CD4-positive, alpha-beta T cell treated with Interleukin-4 for 1 hour (primary cell): ENCODE data around the gene RNFT2.

Experiments
- DNase-seq, 2 donors: peaks; one replicate each; pipeline ENCODE4 v3.0.0-alpha.2; 2020 to 2022

RNFT2 gene

DNA sequence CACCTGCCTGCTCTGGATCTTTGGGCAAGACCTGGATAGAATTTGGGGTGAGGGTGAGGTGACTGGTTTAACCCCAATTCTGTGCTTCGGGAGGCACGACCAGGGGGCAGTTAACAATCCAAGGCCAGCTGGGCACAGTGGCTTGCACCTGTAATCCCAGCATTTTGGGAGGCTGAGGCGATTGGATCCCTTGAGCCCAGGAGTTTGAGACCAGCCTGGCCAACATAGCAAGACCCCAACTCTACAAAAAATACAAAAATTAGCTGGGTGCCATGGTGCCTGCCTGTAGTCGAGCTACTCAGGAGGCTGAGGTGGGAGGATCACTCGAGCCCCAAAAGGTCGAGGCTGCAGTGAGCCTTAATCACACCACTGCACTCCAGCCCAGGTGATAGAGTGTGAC lies 105.0 kb downstream of the RNFT2 start:
- DNase-seq, result no peak

- no peak for DNase-seq
These were observed 111.1 kb downstream of the RNFT2 start for GRCh38 chr12:116849216-116849615.

- no peak for DNase-seq
These were observed 114.2 kb downstream of the RNFT2 start for GRCh38 chr12:116852303-116852702.

- no peak for DNase-seq
These were observed 115.4 kb downstream of the RNFT2 start for GRCh38 chr12:116853507-116853906.

- DNase-seq, result no peak
These were observed 117.8 kb downstream of the RNFT2 start for GRCh38 chr12:116855744-116856470.

DNA sequence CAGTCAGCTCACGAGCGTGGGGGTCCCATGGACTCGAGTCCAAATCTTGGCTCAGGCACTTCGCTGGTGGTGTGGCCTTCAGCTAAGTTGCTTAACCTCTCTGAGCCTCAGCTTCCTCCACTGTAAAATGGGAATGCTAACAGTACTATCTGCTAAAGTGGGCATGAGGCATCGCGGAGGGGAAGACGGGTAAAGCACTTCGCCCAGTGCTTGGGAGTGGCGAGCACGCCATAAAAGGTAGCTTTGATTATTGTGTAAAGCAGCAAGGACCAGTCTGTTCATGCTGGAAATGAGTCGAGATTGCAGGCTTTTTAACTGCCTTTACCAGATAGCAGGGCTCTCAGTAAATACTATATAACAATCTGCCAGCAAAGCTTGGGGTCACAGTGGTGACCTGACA lies 118.6 kb downstream of the RNFT2 start:
- no peak for DNase-seq

- no peak for DNase-seq
These were observed 121.0 kb downstream of the RNFT2 start for GRCh38 chr12:116859079-116859478.

DNA sequence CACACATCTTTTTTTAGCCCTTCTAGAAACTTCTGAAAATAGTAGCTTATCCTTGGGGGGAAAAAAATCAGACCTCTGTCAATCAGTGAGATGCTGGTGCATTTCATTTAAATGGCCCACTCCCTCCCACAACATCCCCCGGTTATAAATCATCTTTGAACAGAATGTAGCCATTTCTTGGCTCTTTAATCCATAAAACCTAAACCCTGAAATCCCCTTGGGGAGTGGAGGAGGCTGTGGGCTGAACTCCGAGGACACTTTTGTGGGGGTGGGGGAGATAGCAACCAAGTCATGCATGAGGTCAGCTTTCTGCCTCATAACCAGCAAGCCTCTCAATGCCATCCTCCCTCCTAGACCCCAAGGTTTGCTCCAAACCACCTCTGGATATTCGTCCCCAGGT lies 122.1 kb downstream of the RNFT2 start:
- no peak for DNase-seq

GRCh38 chr12:116861320-116861719 lies 123.2 kb downstream of the RNFT2 start:
- DNase-seq, result peak; percentile 7 to 48

- no peak for DNase-seq
These were observed 124.1 kb downstream of the RNFT2 start for GRCh38 chr12:116862167-116862566.

- no peak for DNase-seq
These were observed 125.2 kb downstream of the RNFT2 start for GRCh38 chr12:116863275-116863767.

- no peak for DNase-seq
These were observed 126.5 kb downstream of the RNFT2 start for GRCh38 chr12:116864371-116865160.

- DNase-seq, result no peak
These were observed 129.4 kb downstream of the RNFT2 start for GRCh38 chr12:116867523-116867922.

DNA sequence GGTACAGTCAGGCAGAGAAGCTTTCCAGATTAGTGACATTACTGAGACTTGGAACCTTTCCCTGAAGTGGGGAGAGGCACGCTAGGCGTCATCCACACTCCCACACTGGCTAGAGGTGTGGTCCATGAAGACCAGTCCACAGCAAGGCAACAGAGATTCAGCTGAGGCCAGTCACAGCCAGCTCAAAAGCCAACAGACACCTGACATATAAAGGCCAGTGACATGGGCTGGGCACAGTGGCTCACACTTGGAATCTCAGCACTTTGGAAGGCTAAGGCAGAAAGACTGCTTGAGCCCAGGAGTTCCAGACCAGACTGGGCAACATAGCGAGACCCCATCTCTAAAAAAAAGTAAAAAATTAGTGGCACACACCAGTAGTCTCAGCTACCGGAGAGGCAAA lies 132.2 kb downstream of the RNFT2 start:
- DNase-seq, result no peak

DNA sequence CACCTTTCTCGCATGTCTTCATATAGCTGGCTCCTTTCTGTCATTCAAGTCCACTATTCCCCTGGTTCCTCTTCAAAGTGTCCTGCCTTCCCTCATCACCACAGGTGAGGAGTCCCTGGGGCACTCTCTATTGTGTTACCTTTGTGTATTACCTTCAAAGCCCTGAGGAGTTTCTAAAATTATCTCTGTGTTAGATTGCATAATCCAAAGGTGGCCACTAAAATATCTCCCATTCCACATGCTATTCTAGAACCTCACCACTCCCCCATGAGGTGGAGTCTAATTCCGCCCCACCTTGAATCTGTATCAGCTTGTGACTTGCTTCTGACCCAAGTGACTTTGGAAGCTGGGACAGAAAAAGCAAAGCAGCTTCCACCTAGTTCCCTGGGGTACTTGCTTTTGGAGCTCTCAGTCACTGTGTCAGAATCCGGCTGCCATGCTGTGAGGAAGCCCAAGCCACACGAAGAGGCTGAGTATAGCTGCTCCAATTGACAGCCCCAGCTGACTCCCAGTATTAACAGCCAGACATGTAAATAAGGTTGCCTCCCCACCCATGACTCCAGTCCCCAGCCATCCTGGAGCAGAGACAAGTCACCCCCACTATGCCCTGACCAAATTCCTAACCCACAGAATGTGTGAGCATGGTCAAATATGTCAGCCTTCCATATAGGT lies 136.3 kb downstream of the RNFT2 start:
- no peak for DNase-seq

DNA sequence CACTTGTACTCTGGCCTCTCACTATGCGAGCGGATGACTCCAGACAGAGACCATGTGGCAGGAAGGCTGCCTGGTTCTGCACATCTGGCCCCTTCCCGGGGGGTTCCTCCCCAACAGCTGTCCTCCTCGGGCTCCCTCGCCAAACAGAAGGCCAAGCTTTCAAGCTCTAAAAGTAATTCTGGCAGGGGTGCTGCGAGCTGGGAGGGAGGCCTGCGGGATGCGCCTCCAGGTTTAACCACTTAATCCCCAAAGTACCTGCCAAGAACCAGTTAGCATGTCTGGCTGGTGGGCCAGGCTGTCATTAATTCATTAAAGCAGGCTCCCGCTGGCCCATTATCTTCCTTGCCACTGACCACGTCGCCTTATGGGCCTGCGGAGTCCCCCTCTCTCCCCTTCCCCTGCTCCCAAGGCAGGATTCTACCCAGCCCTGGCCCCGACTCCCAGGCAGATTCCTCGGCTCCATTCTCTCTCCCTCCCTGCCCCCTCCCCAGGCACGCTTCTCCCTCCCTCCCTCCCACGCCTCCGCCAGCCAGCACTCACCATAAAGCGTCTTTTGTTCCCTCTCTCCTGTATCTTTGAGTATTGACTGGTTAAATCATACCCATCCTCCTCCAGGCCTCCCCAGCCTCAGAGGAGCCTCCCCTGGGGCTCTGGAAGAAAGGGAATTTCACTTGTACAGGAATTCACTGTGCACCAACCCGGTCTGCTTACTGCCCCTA lies 138.2 kb downstream of the RNFT2 start:
- DNase-seq, result no peak

- DNase-seq, result no peak
These were observed 140.7 kb downstream of the RNFT2 start for GRCh38 chr12:116878567-116879508.

- no peak for DNase-seq
These were observed 141.5 kb downstream of the RNFT2 start for GRCh38 chr12:116879509-116880212.

DNA sequence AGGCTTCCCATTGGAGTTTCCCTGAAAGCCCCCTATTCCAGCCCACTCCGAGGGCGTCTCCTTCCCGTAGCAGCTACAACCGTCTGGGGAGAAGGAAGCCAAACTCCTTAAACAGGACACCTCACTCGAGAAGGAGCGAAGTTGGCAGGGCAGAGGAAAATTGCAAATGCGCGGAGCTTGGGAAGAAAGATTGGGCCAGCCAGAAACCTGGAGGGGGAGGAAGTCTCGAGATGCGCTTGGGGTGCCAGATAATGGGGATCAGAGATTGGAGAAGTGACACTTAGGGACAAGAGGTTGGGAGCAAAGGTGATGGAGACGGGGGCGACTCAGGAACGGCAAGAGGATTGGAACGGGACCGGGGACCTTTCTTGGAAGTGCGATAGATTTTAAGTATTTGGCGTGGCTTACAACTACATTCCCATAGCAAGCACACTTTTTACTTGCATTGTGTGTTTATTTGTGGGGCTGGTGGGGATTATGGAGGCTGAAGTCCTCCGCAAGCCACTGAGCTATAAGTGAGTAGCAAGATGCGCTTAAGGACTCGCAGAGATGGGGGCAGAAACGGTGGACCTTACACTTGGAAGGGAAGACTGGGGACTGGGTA lies 142.2 kb downstream of the RNFT2 start:
- DNase-seq, result no peak

- peak in 1 of 2 donors; percentile 19 for DNase-seq
These were observed 142.8 kb downstream of the RNFT2 start for GRCh38 chr12:116880817-116881324.
